ENCODE measurements around the gene CYBA. TPM values are rescaled to one million over a fixed set of nuclear protein-coding genes. Genes with fewer than 3 reads are reported as not detected.
"Not testable (repeated sequence)": the region's sequence is repeated elsewhere in the genome, so short reads cannot be mapped to it uniquely, and the experiment has no call there.

The CYBA gene
- total RNA-seq, 1 donor from 2014 or later, result 51.7 TPM

DNA sequence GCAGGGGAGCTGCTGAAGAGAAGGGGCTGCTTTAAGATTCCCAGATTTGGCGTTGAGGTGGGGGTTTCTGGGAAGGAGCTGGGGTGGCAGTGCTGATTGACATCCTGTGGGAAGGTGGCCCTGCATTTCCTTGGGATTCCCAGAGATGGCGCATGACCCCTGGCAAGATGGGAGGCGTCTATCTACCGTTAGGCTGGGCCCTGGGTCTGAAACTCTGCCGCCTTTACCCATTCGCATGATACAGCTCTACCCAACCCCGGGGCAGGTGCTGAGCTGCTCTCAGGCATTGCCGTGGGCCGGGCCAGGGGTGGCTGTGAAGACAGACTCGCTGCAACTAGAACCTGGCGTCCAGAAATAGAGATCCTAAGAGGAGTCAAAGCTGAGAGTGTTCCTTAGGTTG lies 21.9 kb upstream of the CYBA start:
- Mint-ChIP-seq H3K4me1 (ENCODE audit: low read depth) (no peaks in the 10 kb centered on the region), H3K4me3 (ENCODE audit: unreplicated experiment) (no peak overlapping the region), H3K9me3 (ENCODE audit: low read depth) (no peaks in the 10 kb centered on the region), H3K27me3 (ENCODE audit: low read depth) (no peaks in the 10 kb centered on the region), H3K27ac (ENCODE audit: unreplicated experiment) (no peak overlapping the region), H3K36me3 (ENCODE audit: low read depth) (peaks cover 2% of the 10 kb centered on the region)
- no peak for DNase-seq (ENCODE audit: low spot score)
- TF ChIP-seq CTCF (IDR thresholded peaks at IDR 0.05), result peak; percentile 37

DNA sequence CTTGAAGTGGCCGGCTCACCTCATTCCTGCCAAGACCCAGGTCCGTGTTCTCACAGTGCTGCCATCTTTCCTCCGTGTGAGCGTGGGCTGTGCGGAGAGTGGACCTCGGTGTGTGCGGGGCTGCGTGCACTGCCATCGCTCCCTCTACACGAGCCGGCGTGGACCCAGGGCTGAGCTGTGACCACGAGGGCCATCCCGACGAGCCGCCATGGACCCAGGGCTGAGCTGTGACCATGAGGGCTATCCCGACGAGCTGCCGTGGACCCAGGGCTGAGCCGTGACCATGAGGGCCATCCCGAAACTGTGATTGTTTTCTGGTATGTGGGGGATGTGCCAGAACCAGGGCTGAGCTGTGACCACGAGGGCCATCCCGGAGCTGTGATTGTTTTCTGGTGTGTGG lies 21.0 kb upstream of the CYBA start:
- Mint-ChIP-seq H3K4me3 (ENCODE audit: unreplicated experiment) (no peak overlapping the region), H3K36me3 (ENCODE audit: low read depth) (peaks cover 2% of the 10 kb centered on the region), H3K27me3 (ENCODE audit: low read depth) (no peaks in the 10 kb centered on the region), H3K4me1 (ENCODE audit: low read depth) (no peaks in the 10 kb centered on the region), H3K27ac (ENCODE audit: unreplicated experiment) (no peak overlapping the region), H3K9me3 (ENCODE audit: low read depth) (no peaks in the 10 kb centered on the region)
- no peak for DNase-seq (ENCODE audit: low spot score)
- TF ChIP-seq CTCF (IDR thresholded peaks at IDR 0.05), result no peak

- Mint-ChIP-seq H3K4me1 (ENCODE audit: low read depth) (no peaks in the 10 kb centered on the region), H3K27ac (ENCODE audit: unreplicated experiment) (no peak overlapping the region), H3K9me3 (ENCODE audit: low read depth) (no peaks in the 10 kb centered on the region), H3K27me3 (ENCODE audit: low read depth) (no peaks in the 10 kb centered on the region), H3K36me3 (ENCODE audit: low read depth) (no peaks in the 10 kb centered on the region), H3K4me3 (ENCODE audit: unreplicated experiment) (no peak overlapping the region)
- TF ChIP-seq CTCF (IDR thresholded peaks at IDR 0.05), result no peak
- no peak for DNase-seq (ENCODE audit: low spot score)
These were observed 19.1 kb upstream of the CYBA start for GRCh38 chr16:88669980-88670379.

DNA sequence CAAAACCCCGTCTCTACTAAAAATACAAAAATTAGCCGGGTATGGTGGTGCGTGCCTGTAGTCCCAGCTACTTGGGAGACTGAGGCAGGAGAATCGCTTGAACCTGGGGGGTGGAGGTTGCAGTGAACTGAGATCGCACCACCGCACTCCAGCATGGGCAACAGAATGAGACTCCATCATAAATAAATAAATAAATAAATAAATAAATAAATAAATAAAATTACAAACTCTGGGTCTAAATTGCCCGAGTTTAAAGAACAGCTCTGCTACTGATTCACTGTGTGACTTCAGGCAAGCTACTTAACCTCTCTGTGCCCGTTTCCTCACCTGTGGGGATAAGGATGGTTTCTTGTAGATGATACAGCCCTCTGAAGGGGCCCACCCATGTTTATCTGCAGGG lies 18.6 kb upstream of the CYBA start:
- H3K27ac Mint-ChIP-seq (ENCODE audit: unreplicated experiment); DNase-seq (ENCODE audit: low spot score); H3K4me1 Mint-ChIP-seq (ENCODE audit: low read depth); H3K9me3 Mint-ChIP-seq (ENCODE audit: low read depth); H3K27me3 Mint-ChIP-seq (ENCODE audit: low read depth); H3K36me3 Mint-ChIP-seq (ENCODE audit: low read depth); H3K4me3 Mint-ChIP-seq (ENCODE audit: unreplicated experiment): not testable (repeated sequence)

DNA sequence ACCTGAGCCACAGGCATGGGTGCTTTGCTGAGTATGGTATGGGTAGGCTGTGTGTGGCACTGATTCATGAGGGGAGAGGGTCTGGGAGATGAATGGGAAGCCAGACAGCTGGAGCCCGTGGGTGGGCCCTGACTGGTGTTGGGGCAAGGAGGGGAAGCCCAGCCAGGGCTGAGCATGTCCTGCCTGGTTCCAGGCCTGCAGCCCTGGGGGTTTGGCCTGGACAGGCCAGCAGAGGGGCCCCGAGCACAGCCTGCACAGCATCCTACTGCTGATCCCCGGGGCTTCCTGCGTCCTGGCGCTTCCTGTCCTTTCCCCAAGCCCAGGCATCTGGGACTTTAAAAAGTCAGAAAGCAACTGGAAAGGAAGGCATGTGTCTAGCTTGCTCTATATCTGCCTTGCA lies 16.6 kb upstream of the CYBA start:
- Mint-ChIP-seq H3K4me1 (ENCODE audit: low read depth) (peaks cover 4% of the 10 kb centered on the region), H3K36me3 (ENCODE audit: low read depth) (no peaks in the 10 kb centered on the region), H3K4me3 (ENCODE audit: unreplicated experiment) (no peak overlapping the region), H3K27me3 (ENCODE audit: low read depth) (no peaks in the 10 kb centered on the region), H3K9me3 (ENCODE audit: low read depth) (no peaks in the 10 kb centered on the region), H3K27ac (ENCODE audit: unreplicated experiment) (no peak overlapping the region)
- TF ChIP-seq CTCF (IDR thresholded peaks at IDR 0.05), result no peak
- DNase-seq (ENCODE audit: low spot score), result no peak

DNA sequence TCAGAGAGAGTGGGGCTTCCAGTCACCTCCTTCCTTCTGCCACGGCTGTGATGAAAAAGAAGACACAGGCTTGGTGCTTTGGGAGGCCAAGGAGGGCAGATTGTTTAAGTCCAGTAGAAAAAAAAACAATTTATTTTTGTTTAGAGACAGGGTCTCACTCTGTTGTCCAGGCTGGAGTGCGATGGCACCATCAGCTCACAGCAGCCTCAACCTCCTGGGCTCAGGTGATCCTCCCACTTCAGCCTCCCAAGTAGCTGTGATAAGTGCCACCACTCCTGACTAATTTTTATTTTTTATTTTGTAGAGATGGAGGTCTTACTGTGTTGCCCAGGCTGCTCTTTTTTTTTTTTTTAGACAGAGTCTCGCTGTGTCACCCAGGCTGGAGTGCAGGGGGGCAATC lies 14.7 kb upstream of the CYBA start:
- H3K4me1 Mint-ChIP-seq (ENCODE audit: low read depth), result peaks cover 16% of the 10 kb centered on the region
- no peaks in the 10 kb centered on the region for H3K36me3 Mint-ChIP-seq (ENCODE audit: low read depth)
- DNase-seq (ENCODE audit: low spot score), result no peak
- no peaks in the 10 kb centered on the region for H3K9me3 Mint-ChIP-seq (ENCODE audit: low read depth)
- no peak for TF ChIP-seq CTCF (IDR thresholded peaks at IDR 0.05)
- H3K27ac Mint-ChIP-seq (ENCODE audit: unreplicated experiment), result no peak overlapping the region
- no peaks in the 10 kb centered on the region for H3K27me3 Mint-ChIP-seq (ENCODE audit: low read depth)
- no peak overlapping the region for H3K4me3 Mint-ChIP-seq (ENCODE audit: unreplicated experiment)

Data from chondrocyte (in vitro differentiated cells).